ENCODE results near the gene TSPAN9.

Gene TSPAN9, protein sequence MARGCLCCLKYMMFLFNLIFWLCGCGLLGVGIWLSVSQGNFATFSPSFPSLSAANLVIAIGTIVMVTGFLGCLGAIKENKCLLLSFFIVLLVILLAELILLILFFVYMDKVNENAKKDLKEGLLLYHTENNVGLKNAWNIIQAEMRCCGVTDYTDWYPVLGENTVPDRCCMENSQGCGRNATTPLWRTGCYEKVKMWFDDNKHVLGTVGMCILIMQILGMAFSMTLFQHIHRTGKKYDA

DNA sequence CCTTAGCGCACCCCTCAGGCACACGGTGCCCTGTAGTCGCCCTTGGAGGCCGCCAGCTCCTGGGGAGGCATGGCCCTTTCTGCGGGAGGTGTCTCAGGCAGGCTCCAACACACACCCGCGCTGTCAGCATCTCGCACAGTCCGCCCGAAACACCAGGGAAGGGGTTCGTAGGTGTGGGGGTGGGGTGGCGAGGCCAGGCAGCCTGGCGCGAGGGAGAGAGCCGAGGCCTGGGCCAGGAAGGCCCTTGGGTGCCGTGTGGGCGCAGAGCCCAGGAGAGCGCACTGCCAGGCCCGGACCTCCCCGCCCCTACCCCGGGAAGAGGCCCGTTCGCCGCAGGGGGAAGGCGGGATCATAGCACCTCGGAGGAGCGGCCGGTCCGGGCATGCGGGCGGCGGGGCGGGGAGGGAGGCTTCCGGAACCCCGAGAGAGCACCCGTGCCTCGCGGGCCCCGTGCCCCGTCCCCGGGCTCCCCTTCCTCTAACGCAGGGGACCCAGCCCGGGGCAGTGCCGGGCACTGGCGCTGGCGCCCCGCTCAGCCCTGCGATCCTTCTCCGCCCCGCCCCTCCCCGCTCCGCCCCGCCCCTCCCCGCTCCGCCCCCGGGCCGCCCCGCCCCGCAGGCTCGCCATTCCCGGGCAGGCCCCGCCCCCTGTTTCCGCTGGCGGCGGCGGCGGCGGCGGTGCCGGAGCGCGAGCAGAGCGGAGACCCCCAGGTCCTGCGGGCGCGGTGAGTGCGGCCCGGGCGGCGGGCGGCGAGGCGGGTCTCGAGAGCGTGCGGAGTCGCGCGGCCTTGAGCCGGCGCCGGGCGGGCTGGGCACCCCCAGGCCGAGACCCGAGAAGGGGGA lies at the start of gene TSPAN9:
Gene TSPAN9, plus strand, starts transcription at position 650 of the 842 bp plus-strand sequence. CDS start 123,815 bp downstream, outside the sequence.
- DNase-seq: peak; percentile 70

DNA sequence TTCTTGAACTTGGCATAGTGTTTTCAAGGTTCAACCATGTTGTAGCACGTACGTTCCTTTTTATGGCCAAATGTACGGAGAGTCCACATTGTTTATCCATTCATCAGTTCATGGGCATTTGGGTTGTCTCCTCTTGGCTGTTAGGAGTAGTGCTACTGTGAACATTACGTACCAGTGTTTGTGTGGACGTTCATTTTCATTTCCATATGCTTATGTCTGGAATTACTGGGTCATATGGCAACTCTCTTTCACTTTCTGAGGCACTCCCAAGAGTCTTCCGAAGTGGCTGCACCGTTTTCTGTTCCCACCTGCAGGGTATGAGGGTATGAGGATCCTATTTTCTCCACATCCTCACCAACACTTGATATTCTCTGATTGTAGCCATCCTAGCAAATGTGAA lies 49.1 kb upstream of the TSPAN9 start:
- DNase-seq: no peak

DNA sequence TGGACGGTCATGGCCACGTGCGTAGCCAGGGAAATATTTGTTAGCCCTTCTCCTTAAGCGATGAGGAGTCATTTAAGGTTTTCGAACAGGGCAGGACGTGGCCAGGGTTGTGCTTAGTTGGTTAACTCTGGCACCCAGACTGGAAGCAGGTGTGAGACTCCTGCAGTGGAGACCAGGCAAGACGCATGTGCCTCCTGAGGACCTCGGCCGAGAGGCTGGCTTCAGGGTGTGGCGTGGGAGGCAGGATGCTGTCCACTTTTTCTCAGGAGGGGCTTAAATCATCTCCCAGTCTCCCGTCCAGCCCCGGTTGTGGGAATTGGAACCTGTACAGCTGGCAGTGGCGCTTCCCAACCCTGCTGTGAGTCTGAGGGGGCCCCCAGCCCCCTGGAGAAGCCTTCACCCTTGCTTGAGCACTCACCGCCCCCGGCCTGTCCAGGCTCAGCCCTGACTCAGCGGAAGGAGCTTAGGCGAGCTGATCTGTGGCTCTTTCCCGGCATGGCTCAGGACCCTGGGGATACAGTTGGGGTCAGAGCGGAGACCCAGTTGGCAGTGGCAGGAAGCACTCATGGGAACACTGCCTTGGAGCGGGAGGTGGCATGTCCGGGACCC lies 46.3 kb upstream of the TSPAN9 start:
- DNase-seq: no peak

DNA sequence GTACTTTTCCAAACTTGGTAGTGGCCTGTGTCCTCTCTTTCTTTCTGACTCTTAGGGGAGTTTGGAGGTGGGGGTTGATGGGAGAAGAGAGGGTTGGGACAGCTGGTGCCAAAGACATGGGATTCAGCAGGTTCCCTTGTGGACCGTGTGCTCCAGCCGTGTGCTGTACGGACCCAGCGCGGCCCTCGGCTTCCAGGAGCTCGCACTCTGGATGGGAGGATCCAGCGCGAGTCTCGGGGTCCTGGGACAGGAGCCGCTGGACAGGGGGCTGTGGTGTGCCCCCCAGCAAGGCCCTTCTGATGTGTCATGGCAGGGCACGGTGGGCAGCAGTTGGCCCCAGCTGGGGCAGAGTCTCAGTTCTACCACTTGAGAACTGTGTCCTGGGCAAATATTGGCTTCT lies 45.0 kb upstream of the TSPAN9 start:
- DNase-seq: no peak

DNA sequence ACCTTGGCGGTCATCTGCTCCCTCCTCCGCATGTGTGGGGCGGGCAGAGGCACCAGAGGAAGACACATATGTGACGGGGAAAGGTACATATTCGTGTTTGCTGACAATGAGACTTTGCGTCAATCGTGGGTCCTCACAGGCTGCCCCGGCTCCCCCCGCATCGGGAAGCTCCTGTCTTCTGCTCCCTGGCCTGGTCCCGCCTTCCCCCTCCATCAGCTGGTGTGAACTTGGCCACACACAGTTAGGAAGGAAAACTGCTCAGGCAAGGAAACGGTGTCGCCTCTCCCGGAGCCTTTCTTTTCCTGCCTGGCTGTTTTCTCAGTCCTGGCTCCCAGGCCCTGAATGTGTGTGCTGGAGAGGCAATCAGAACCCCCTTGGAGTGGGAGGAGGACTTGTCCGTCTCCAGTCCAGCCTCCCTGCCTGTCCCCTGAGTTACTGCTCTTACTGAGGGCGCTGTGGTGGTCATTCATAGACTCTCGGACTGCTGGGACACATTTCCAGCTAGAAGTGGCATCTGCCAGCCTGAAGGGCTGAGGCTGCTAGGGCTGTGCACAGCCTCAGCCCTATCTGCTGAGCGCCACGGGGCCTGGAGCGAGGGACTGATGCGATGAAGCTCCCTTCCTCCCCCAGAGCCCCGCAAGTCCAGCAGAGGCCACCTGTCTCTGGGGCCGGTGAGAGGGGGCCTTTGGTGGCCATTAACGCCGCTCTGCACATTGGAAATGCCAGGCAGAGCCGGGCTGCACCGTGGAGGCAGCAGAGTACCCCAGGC lies 44.2 kb upstream of the TSPAN9 start:
- no peak for DNase-seq

DNA sequence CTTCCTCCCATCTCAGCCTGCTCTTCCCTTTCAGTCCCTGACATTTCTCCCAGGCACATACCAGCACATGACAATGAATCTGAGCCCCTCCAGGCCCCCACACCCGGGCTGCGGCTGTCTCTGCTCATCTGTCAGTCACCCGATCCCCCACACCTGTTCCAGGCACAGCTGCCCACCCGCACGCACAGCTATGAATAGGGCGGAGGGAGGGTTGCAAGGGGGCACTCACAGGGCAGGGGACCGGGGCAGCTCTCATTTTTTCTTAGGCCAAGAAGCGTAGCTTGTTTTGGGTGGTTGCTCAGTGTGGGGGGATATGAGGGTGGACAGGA lies 43.7 kb upstream of the TSPAN9 start:
- DNase-seq: no peak

DNA sequence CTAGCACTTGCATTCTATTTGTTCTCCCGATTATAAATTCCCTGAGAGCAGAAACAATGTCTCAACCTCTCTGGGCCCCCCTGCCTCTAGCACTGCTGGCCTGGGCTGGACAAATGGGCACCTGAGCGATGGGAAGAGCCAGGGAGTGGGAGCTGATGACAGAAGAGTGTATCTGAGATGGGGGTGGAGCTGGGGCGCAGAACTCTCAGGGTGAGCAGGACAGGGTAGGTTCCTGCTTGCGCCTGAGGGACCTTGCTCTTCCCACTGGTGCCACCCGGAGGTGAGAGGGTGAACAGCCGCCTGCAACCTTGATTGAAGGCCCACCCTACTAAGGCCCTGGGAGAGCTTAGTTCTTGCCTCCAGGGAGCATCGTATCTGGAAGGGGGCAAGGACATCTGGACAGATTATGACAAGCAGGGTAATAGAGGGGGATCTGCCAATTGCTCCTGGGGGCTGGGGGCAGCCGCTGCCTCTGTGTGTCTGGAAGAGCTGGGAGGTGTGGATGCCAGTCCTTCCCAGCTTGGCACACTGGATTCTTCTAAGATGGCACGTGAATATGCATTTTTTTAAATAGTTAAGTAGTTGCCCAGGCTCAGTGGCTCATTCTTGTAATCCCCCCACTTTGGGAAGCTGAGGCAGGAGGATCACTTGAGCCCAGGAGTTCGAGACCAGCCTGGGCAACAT lies 43.0 kb upstream of the TSPAN9 start:
- DNase-seq: peak; percentile 8

DNA sequence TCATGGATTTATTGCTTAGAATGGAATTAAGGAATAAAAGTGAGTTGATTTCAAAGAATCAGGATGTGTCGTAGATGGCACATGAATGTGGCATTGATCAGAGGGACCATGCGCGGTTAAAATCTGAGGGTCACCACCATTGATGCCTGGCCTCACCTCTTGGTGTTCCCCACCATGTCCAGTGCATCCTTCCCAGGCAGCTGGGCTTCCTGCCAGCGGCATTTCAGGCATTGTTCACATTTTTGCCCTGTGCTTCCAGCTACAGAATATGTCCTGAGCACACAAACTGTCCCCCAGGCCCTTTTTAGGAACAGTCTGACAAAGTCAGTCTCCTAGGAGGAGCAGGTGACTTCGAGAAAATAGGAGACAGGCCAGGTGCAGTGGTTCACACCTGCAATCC lies 42.0 kb upstream of the TSPAN9 start:
- no peak for DNase-seq

DNA sequence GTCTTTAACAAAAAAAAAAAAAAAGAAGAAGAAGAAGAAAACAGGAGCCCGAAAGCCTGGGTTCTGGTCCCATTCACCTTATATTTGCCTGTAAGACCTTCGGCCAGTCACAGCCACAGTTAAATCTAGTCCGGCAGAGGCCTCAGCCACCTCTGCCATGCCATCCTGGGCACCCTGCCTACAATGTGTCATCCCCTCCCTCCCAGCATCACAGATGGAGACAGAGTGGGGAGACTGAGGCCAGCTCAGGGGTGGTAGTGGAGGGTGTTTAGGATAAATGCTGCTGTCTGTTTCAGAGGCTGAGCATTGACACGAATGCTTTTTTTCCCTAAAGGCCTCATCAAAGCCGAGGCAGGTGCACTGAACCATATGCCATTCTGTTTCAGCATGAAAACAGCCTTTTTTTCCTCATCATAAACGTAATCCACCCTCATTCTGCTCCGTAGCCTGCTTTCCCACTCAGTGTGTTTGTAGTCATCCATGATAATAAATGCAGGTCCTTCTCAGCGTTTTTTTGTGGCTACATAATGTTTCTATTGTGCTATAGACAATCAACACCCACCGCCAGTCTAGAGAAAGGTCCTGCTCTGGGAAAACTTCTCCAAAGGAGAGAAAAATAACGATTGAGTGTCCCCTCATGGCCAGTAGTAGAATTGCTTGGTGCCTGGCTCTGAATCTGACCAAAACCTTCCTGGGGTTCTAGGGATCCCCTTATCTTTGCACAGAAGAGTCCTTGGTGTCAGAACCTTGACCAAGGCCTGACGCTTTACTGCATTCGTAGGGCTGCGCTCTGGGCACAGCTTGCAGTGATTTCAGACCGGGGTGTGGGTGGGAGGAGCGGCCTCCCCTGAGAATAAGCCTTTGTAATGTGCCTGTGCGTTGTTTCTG lies 41.1 kb upstream of the TSPAN9 start:
- no peak for DNase-seq

DNA sequence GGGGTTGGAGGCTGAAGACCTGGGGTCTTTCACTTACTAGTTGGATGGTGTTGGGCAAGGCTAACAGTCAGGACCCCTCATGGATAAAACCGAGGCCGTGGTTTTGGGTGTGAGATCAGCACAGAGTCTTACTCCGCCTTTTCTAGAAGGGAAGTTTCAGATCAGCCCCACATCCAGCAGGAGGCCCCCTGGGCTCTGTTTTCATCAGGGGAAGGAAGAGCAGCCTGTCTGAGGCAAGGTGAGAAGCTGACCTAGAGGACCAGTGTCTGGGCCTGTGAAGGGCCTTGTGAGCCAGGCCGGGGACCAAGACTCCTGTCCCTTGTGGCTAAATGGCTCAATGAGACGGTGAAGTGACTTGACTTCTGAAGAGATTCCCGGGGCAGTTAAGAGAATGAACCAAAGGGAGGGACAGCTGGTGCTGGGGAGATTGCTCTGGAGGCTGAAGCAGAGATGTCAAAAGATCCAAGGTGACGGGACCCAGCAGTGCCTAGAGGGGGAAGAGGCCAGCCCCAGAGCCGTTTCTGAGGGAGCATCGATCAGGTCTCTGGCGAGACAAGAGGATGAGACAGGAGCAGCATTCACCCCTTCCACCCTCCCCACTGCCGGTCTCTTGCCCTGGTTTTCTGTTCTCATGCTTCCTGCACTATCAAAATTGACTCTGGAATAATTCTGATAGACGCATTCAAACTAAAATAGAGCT lies 40.1 kb upstream of the TSPAN9 start:
- DNase-seq: no peak

DNA sequence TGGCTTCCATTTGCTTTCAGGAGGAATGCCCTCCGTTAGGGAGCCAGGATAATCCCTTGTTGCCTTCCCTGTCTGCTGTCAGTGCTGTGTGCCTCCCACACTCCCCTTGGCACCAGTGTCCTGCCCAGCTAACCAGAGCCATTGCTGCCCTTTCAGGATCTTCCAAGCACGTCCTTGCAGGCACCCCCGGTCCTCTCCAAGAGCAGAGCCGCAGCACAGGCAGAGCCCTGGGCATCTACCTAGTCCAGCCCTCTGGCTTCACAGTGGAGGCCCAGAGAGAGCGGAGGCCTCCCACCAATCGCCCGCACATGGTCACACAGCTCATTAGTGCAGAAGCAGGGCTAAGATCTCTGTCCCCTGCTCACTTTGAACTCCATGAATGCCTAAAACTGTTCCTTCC lies 39.0 kb upstream of the TSPAN9 start:
- DNase-seq: no peak

DNA sequence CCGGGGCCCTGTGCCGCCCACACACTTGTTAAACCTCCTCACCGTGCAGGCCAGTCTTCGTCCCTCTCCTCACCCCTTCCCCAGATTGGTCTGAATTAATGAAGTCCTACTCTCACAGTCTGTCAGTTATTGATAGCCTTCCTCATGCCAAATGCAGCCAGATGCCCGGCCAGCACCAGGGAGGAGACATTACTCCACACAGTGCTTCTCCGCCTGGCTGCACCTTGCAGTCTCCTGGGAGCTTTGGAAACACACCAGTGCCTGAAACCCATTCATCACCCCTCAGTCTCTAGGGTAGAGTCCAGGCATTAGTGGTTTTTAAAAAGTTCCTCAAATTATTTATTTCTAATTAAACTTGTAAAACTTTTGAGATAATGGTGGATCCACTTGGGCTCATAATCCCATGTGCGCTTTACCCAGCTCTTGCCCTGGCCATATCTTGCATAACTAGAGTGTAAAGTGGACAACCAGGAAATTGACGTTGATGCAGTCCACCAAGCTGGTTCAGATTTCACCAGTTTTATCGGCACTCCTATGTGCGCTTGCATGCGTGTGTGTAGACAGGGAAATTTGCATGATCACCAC lies 38.2 kb upstream of the TSPAN9 start:
- DNase-seq: no peak

DNA sequence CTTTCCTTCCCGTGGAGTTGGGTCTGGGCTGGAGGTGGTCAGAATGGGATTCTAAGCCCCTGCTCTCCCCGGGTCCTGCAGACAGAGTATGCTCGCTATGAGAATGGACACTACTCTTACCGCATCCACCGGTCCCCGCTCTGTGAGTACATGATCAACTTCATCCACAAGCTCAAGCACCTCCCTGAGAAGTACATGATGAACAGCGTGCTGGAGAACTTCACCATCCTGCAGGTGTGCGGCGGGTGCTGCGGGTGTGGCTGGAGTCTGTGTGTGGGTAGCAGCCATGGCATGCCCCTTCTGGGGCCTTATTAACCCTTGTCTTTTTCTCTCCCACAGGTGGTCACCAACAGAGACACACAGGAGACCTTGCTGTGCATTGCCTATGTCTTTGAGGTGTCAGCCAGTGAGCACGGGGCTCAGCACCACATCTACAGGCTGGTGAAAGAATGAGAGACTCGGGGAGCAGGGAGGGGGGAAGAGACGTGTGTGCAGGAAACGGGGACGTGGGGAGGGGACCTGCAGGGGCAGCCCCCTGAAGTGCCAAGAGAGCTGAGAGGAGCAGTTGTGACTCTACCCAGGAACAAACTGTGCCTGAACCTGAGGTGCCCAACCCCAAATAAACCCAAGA lies 37.0 kb upstream of the TSPAN9 start:
- no peak for DNase-seq

DNA sequence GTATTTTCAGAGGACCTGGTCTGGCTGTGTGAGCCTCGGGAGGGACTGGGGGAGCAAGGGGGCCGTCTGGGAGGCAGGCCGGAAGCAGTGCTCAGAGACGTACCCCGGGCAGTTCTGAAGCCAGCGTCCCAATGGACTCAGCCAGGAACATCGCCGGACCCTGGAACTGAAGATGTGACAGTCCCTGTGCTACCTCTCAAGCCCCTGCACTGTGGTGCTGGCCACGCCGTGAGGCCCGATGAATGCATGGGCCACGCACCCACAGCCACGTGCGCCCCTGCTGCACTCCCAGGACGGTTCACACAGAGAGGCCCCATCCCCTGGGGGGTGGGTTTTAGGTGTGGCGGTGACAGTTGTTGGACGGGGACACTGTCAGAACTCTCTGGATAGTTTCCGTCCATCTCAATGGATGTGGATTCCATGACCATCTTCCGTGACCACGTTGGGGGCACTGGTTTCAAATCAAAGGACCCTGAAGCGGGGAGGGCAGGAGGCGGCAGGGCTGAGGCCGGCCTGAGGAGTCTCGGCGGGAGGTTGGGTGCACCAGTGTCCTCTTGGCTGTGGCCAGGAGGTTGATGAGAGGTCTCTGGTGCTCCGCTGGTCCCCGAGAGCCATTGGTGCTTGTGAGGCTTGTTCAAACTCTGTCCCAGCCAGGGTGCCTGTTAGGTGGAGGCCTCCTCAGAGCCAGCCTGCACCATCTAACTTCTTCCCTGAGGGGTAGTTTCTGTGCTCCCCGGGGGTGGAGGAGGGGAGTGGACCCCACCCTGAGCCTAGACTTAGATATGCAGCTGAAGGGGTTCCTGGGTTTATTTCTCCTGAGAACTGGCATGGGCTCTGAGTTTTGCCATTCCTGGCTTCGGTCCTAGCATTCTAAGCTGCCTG lies 36.3 kb upstream of the TSPAN9 start:
- no peak for DNase-seq

DNA sequence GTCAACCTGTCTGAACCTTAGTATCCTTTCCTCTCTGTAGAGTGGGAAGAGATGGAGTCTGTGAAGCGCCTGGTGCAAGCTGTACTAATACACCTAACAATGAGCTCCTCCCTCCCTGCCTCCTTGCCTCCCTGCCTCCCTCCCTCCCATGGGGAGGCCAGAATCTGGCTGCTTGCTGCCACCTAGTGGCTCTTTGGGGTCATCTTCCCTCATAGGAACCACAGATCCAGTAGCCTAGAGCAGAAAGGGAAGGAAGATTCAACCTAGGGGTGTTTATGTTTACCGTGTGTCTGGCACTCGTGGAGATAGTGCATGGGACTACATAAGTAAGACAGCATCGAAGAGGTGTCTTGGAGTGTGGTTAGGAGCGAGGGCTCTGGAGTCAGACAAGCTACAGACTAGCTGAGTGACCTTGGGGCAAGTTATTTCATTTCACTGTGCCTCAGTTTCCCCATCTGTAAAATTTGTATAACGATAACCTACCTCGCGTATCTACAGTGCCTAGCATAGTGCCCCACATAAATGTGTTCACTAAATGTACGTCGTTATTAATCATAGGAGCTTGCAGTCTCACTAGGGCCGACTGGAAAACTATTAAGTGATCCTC lies 35.5 kb upstream of the TSPAN9 start:
- peak; percentile 54 for DNase-seq

DNA sequence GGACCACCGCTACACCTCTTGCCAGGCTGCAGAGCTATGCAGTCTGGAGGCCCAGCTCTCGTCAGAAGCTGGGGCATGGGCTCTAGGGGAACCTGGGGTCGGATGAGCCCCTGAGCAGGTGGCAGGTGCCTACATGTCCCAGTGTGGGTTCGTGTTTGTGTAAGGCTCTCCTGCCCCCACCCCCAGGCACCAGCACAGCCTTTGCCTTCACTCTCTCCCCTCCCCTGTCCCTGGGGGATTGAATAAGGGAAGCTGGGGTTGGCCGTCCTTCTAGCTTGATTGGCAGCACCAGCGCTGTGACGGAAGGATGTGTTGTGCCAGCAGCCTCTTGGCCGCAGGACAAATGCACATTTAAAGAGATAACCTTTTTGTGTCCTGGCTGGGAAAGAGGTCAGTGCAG lies 34.8 kb upstream of the TSPAN9 start:
- DNase-seq: no peak

DNA sequence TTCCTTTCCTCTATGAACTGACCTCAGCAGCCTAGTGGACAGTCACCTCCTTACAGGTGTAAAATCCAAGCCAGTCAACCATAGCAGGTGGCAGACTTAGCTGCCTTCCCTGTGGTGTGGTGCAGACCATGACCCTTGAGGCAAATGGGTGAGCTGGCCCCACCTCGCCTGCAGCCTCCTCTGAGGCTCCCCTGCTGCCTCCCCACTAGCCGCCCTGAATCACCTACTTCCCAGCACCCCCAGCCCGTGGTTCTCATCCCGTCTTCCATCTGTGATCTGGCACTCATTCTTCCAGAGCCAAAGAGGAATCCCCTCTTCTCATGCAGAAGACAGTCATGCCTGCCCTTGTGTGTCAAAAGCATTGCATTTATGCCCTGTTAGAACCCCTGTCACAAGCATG lies 34.4 kb upstream of the TSPAN9 start:
- no peak for DNase-seq

DNA sequence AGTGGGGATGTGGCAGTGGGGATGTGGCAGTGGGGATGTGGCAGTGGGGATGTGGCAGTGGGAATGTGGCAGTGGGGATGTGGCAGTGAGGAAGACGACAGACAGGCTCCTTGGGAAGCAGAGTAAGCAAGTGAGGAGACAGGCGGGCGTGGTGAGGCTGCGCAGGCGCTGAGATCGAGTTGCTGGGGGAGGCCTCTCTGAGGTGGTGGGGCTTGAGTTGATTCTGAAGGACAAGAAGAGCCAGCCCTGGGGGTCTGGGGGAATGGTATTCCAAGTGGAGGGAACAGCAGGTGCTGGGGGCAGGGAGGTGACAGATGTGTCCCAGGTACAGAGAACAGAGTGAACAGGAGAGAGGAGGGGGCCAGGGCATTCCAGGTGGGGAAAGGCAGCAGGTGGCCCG lies 33.8 kb upstream of the TSPAN9 start:
- DNase-seq: no peak

DNA sequence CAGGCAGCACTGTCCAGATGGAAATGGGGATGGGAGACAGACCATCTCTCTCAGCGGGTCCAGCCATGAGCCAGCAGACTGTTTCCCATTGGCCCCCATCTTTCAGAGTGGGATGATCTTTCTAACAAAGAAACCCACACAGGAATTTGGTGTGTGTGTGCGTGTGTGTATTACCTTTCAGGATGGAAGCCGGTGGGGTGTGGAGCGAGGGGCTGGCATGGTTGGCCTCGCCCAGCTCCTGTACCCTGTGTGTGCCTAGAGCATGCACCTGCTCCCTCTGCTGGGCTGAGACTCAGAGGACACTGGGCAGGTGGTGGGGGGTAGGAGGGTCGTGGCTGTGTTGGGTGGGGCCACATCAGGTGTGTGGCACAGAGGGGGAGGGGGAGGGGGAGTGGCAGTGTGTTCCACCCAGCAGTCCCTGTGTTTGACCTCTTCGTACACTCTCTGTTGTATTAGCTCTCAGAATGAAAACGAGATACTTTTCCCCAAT lies 33.0 kb upstream of the TSPAN9 start:
- DNase-seq: no peak
